ENCODE measurements around the gene GYG1.

Gene GYG1

DNA sequence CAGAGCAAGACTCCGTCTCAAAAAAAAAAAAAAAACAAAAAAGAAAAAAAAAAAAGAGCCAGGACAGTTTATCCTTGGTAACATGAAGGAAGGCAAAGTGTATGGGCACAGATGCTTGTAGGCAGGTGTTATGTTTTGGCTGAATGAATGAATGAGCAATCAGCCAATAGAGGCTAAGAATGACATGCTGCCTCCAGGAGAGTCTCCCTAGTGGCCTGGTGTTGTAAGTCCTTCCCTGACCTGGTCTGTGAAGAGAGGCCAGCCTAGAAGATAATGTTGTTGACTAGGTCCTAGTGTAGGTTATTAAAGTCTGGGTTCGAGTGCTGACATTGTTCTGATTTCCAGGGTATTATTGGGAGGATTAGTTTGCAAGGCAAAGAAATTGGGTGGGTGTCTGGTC lies 24.9 kb downstream of the GYG1 start:
- H3K4me3 ChIP-seq (ENCODE audit: low read depth, low read length): no peak overlapping the region
- TF ChIP-seq, protein P1, sequence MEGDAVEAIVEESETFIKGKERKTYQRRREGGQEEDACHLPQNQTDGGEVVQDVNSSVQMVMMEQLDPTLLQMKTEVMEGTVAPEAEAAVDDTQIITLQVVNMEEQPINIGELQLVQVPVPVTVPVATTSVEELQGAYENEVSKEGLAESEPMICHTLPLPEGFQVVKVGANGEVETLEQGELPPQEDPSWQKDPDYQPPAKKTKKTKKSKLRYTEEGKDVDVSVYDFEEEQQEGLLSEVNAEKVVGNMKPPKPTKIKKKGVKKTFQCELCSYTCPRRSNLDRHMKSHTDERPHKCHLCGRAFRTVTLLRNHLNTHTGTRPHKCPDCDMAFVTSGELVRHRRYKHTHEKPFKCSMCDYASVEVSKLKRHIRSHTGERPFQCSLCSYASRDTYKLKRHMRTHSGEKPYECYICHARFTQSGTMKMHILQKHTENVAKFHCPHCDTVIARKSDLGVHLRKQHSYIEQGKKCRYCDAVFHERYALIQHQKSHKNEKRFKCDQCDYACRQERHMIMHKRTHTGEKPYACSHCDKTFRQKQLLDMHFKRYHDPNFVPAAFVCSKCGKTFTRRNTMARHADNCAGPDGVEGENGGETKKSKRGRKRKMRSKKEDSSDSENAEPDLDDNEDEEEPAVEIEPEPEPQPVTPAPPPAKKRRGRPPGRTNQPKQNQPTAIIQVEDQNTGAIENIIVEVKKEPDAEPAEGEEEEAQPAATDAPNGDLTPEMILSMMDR (IDR thresholded peaks at IDR 0.05; ENCODE audit: insufficient read depth, low read depth, low read length, missing control alignments): no peak
- no peak for DNase-seq (ENCODE audit: low read depth)

DNA sequence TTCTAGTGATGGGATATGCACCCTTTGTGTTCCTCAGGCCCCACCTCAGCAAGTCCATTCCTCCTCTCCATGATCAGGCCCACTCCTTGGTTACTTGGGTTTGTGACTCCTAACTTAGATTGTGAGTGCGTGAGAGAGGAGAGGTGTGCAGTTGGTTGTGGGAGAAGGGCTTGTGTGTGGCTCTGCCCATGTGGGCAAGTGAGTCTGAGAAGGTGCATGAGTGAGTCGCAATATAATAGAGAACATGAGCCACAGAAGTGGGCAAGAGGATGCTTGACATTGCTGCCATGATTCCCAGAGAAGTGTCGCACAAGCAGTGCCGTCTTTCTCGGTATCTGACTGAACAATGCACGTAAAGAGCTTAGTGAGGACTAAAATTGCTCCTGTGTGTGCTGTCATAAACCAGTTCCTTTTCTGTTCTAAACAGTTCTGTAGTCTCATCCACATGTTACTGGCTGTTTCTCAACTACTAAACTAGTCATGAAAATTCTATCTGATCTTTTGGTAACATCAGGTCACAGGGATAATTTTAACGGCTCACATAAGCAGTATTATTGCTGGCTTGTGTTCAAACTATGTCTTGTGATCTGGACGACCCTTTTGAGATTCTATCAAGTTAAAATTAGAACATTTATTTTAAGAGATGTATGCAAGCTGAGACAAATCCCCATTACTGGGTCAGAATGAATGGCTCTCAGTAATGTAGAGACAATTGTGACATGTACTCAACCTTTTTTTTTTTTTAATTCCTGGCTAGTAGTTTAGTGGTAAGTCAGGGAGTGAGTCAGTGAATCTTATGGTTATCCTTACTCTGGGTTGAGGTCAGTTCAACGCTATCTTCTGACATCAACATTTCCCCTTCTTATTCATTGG lies 25.6 kb downstream of the GYG1 start:
- TF ChIP-seq, protein P1 (IDR thresholded peaks at IDR 0.05; ENCODE audit: insufficient read depth, low read depth, low read length, missing control alignments): no peak
- no peak overlapping the region for H3K4me3 ChIP-seq (ENCODE audit: low read depth, low read length)
- no peak for DNase-seq (ENCODE audit: low read depth)

DNA sequence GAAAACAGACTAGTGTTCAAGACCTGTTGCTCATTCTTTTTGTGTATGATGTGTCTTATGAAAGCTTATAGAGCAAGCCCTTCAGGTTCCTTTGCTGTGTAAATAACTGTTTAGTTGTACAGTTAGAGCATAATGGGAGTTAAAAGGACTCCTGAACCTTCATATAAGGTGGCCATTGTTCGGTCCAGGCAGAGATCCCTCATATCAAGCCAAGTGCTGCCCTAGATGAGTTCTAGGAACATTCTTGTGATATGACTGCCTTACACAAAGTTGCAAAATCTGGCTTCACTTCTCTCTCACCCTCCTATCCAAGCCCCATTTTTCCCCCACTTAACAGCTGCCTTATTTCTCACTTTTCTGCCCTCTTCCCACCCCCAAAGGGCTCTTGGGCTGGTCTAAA lies 26.9 kb downstream of the GYG1 start:
- no peak for DNase-seq (ENCODE audit: low read depth)
- no peak overlapping the region for H3K4me3 ChIP-seq (ENCODE audit: low read depth, low read length)
- TF ChIP-seq, protein P1 (IDR thresholded peaks at IDR 0.05; ENCODE audit: insufficient read depth, low read depth, low read length, missing control alignments): no peak

DNA sequence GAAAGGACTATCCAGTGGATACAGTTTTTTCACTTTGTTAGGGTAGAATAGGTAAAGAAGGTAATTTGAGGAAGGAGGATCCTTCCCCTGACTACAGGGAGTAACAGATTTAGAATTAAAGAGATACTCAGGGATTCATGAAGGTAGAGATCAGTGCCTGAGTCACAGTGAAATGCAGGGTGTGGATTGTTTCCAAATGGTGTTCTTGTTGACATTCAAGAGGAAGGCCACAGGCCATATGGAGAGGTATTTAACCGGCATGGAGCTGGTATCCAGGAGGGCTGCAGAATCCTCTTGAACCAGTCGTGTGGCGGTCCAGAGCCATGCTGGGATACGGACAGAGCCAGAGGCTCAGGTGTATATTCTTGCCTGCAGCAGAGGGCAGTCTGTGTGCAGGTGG lies 28.2 kb downstream of the GYG1 start:
- H3K4me3 ChIP-seq (ENCODE audit: low read depth, low read length): no peak overlapping the region
- TF ChIP-seq, protein P1 (IDR thresholded peaks at IDR 0.05; ENCODE audit: insufficient read depth, low read depth, low read length, missing control alignments): no peak
- no peak for DNase-seq (ENCODE audit: low read depth)

DNA sequence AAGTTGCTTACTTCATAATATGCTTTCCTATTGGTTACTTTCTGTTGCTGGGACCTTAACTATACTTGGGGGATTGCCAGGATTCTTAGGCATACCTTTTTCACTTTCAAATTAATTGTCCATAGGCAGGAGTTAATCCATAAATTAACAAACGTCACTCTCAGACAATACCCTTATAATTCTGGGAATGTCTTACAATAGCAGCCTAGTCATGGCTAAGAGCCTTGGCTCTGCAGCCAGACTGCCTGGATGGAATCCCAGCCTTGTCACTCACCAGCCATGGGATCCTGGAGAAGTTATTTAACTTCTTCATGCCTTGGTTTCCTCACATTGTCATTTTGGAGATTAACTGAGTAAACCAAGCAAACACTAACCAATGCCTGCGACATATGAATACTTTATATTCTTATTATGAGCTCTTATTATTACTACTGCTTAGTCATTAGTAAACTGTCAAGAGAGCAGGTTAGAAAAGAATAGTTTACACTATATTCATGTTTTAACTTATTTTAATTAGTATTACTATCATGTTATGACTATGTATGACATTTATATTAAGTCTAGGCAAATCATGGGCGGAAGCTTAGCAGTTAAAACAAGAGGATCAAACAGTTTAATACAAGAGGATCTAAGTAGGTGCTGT lies 29.0 kb downstream of the GYG1 start:
- DNase-seq (ENCODE audit: low read depth): no peak

DNA sequence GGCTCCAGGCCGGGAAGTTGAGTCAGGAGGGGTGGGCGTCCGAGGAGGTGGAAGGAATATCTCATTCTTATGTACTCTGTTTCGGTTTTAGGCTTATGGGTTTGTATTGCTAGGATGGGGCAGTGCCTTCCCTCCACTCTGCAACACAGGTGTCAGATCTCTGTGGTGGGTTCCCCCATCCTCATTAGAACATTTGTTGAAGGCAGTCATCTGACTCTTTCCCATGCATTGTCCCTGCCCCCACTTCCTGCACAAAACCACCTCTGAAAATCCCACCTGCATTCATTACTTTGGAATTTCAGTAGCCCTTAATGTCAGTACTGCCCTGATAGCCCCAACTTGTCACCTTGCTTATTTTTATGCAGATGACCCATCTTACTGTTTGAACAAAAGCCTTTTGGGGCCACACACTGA lies 29.5 kb downstream of the GYG1 start:
- DNase-seq (ENCODE audit: low read depth): no peak
- TF ChIP-seq, protein P1 (IDR thresholded peaks at IDR 0.05; ENCODE audit: insufficient read depth, low read depth, low read length, missing control alignments): no peak
- no peak overlapping the region for H3K4me3 ChIP-seq (ENCODE audit: low read depth, low read length)

More for the DNA sequence above, 29.0 kb downstream of the GYG1 start:
- H3K4me3 ChIP-seq (ENCODE audit: low read depth, low read length): no peak overlapping the region
- TF ChIP-seq, protein P1 (IDR thresholded peaks at IDR 0.05; ENCODE audit: insufficient read depth, low read depth, low read length, missing control alignments): no peak

Measured in GM12865 (cell line).